UCSD-AML1 (cell line): ENCODE data around the gene SLC25A42.

Experiments used
- DNase-seq: peaks from one replicate; lab custom pipeline; 2025; ENCODE audit not compliant: unreplicated experiment; lab: John Stamatoyannopoulos, UW

Gene SLC25A42

DNA sequence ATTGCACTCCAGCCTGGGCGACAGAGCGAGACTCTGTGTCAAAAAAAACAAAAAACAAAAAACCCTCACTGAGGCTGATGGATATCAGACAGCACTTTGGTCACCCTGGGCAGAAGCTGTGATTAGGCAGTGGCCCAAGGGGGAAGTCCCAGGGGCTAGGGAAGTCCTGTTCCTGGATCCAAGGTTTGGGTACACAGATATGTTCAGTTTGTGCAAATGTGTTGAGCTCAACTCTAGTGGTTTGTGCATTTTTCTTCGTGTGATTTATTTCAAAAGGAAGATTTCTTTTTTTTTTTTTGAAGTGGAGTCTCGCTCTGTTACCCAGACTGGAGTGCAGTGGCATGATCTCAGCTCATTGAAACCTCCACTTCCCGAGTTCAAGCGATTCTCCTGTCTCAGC lies 94.0 kb downstream of the SLC25A42 start:
- no peak for DNase-seq

DNA sequence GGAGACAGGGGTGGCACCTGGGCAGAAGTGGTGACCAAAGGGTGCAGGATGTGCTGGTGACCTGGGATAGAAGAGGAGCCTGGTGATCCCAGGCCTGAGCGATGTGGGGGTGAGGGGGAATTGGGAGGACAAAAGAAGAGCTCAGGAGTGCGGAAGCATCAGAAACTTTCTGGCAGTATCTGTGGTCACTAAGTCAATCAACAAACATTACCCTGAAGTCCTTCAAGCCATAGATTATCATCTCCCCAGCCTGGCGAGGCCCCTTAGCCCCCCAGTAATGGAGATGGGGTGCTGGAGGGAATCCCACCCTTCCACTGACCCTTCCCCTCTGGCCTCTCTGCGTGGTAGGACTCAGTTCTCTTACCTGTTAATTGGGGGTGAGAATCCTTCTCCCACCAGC lies 95.7 kb downstream of the SLC25A42 start:
- DNase-seq: no peak

DNA sequence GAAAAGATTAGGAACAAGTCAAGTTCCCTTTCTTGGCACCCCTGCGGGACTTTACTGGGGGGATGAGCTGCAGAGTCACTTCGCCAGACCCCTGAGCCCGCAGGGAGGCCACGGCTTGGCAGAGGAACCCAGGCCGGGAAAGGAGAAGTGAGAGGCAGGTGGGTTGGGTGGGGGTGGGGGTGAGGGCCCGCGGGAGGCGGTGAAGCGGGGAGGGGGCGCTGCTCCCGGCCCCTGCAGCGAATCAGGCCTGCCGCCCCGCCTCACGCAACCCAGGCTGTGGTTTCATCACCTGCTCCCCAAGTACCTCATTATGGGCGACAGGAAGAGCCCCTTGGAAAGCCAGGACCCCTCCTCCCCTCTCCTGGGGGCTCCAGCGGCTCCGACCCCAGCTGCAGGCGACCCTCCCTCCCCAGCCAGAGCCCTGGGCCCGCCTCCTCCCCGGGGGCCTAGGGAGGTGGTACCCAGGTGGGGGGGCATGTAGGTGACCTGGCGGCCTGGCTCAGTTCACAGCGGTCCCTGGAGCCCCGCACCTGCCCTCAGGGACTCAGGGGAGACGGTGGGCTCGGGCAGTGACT lies 96.8 kb downstream of the SLC25A42 start:
- no peak for DNase-seq

DNA sequence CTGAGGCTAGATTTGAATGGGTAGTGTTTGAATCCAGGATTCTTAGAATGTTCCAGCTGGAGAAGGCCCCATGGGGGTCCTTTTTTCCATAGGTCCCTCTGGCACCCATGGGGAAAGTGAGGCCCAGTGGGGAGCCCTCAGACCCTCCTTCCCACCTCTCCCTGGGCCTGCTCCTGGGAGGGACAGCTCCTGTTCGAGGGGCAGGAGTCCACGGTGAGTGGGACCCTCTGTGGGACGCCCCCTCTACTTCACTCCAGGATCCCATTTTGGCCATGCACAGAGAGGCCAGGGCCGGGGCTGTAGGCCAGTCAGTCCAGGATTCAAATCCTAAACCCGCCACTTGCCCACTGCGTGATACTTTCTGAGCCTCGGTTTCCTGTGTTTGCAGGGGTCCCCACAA lies 98.7 kb downstream of the SLC25A42 start:
- DNase-seq: no peak
